NB4 (cell line): ENCODE measurements around the gene DPP7.

ENCODE experiments used
- DNase-seq: peaks from one replicate; pipeline ENCODE4 v3.0.0; 2010; ENCODE audit warnings: low read depth
- H3K4me3 ChIP-seq: one replicate; pipeline ENCODE4 v1.5.1; 2011; ENCODE audit warnings: mild to moderate bottlenecking, low read depth, low read length, moderate library complexity
- MYC ChIP-seq: IDR thresholded peaks from 2 replicates; pipeline ENCODE4 v1.6.1; 2011; ENCODE audit warnings: low read depth, low read length
- POLR2A ChIP-seq: IDR thresholded peaks from 2 replicates; pipeline ENCODE4 v1.6.1; 2011; ENCODE audit warnings: mild to moderate bottlenecking; ENCODE audit not compliant: insufficient read length; ENCODE audit errors: extremely low read depth
- TF ChIP-seq, protein P1 (sequence below): IDR thresholded peaks from 2 replicates; pipeline ENCODE4 v1.6.1; 2011; ENCODE audit warnings: low read depth, low read length
- TF ChIP-seq, protein P2 (sequence below): IDR thresholded peaks from one replicate; pipeline ENCODE4 v1.5.1; 2012; ENCODE audit warnings: low read depth, low read length

Gene DPP7

DNA sequence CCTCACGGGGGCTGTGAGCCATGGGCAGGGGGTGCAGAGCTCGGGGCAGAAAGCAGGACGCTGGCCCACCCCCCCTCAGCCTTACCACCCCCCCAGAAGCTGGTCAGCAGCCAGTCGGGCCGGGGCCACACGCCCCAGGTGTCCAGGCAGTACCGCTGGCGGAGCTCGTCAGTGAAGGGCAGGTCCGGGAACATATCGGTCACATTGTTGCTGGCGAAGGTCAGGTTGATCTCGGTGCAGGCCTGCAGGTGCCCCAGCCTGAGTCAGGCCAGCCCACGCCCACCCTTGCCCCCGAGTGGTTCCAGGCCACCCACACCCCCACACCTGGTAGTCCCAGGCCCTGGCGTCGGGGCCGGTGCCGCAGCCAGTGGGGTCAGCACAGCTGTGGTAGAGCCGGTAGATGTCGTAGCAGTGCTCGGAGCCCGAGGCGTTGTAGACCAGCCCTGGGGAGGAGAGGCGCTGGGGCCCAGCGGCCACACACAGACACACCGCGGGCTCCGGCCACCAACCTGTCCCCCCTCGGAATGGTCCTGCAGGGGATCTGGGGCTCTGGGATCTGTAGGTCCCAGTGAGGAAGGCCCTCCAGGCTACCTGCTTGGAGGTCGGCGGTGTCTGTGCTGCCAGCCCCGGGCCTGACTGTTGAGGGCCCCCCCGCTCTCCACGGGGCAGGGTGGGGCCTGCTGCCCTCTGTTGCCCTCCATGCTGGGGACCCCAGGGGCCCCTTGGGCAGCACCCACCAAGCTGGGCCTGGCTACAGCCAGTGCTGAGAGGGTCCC lies 2.6 kb downstream of the DPP7 start:
- no peak overlapping the region for H3K4me3 ChIP-seq
- TF ChIP-seq MYC: no peak
- TF ChIP-seq, protein P1, sequence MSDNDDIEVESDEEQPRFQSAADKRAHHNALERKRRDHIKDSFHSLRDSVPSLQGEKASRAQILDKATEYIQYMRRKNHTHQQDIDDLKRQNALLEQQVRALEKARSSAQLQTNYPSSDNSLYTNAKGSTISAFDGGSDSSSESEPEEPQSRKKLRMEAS: no peak
- TF ChIP-seq, protein P2, sequence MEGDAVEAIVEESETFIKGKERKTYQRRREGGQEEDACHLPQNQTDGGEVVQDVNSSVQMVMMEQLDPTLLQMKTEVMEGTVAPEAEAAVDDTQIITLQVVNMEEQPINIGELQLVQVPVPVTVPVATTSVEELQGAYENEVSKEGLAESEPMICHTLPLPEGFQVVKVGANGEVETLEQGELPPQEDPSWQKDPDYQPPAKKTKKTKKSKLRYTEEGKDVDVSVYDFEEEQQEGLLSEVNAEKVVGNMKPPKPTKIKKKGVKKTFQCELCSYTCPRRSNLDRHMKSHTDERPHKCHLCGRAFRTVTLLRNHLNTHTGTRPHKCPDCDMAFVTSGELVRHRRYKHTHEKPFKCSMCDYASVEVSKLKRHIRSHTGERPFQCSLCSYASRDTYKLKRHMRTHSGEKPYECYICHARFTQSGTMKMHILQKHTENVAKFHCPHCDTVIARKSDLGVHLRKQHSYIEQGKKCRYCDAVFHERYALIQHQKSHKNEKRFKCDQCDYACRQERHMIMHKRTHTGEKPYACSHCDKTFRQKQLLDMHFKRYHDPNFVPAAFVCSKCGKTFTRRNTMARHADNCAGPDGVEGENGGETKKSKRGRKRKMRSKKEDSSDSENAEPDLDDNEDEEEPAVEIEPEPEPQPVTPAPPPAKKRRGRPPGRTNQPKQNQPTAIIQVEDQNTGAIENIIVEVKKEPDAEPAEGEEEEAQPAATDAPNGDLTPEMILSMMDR: no peak
- no peak for TF ChIP-seq POLR2A
- DNase-seq: no peak

DNA sequence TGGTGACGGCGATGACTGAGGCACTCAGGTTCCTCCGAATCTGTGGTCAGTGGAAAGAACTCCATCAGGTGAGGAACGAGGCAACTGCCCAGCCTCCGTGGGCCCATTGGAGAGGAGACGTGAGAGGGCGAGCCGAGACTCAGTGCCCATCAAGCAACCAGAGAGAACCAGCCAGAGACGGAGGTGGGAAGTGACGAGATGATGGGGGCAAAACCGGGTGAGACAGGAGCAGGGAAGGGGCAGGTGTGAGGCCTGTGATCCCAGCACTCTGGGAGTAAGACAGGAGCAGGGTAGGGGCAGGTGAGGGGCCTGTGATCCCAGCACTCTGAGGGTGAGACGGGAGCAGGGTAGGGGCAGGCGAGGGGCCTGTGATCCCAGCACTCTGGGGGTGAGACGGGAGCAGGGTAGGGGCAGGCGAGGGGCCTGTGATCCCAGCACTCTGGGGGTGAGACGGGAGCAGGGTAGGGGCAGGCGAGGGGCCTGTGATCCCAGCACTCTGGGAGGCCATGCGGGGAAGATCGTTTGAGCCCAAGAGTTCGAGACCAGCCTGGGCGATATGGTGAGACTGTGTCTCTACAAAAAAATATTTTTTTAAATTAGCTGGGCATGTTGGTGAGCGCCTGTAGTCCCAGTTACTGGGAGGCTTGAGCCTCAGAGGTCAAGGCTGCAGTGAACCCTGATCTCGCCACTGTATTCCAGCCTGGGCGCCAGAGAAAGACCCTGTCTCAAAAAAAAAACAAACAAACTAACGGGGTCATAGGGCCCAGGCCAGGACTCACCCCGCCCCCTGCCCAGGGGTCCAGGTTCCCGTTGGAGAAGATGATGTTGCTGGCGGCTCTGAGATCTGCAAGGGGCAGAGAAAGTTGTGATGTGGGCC lies 3.4 kb downstream of the DPP7 start:
- H3K4me3 ChIP-seq: no peak overlapping the region
- no peak for DNase-seq
- TF ChIP-seq, protein P2: no peak
- TF ChIP-seq, protein P1: no peak
- TF ChIP-seq MYC (no peak), POLR2A (no peak)

DNA sequence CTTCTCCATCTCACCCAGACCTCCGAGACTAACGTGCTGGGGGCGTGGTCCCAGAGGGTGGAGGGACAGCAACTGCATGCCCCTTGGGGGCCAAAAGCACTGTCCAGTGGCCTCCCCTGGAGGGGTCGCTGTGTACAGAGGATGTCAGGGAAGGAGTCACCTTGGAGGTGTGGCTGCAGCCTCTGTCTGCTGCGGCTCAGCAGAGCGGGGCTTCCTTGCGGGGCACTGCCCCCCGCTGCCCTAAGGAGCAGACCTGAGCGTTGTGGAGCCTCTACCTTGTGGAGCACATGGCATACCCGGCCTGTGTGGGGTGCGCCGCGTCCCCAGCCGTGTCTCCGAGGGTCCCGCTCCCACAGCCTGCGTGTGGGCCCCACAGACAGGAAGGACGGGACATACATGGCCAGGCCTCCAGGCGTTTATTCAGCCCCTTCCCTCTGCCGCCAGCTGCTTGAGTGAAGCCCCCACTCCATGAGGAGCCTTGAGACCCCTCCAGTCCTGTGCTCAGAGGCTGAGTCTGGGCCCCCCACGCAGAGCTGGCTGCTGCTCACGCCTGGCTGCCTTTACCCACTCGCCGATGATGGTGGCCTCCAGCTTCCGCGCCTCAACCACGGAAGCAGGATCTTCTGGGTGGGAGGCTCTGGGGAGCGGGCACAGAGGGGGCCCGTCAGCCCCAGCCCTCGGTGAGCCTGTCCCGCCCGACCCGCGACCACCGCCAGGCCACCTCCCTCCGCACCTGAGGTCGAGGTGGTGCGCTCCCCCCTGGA lies 4.2 kb downstream of the DPP7 start:
- no peak for DNase-seq
- TF ChIP-seq, protein P1: no peak
- TF ChIP-seq, protein P2: no peak
- no peak for TF ChIP-seq MYC
- no peak for TF ChIP-seq POLR2A
- no peak overlapping the region for H3K4me3 ChIP-seq

DNA sequence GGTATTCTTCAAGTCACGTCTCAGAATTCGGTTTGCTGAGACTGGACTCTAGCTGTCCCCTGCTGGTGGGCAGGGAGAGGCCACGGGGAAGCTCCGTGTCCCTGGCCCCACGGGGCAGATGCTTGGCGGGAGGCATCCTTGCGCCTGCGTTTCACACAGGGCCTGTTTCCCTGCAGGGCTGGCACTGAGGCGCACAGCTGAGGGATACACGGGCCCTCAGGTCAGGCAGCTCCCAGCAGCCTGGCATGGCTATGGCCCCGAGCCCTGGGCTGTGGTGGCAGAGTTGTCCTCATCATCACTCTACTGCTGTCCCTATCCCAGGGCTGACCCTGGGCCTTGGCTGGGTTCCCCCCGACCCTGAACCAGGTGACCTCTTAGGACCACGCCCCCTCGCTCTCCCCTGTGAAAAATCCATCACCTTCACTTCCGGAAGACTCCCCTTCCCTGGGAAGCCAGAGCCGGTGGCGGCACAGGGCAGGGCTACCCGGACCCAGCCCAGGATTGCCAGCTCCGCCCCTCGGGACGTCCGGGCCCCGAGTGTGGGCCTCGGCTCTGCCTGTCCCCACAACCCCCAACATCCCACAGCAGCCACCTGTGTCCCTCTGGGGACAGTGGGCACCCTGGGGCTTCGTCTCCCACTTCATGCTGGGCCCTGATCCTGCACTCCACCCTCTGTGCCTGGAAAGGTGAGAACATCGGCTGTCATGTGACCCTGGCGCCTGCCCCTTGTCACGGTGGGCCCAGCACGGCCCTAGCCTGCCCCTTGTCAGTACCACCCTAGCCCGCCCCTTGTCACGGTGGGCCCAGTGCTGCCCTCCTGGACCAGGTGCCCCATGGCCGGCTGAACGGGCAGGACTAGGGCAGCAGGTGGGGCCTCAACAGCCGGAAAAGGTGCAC lies 5.0 kb downstream of the DPP7 start:
- H3K4me3 ChIP-seq: no peak overlapping the region
- TF ChIP-seq, protein P2: no peak
- TF ChIP-seq MYC (no peak), POLR2A (no peak)
- TF ChIP-seq, protein P1: no peak
- DNase-seq: no peak

DNA sequence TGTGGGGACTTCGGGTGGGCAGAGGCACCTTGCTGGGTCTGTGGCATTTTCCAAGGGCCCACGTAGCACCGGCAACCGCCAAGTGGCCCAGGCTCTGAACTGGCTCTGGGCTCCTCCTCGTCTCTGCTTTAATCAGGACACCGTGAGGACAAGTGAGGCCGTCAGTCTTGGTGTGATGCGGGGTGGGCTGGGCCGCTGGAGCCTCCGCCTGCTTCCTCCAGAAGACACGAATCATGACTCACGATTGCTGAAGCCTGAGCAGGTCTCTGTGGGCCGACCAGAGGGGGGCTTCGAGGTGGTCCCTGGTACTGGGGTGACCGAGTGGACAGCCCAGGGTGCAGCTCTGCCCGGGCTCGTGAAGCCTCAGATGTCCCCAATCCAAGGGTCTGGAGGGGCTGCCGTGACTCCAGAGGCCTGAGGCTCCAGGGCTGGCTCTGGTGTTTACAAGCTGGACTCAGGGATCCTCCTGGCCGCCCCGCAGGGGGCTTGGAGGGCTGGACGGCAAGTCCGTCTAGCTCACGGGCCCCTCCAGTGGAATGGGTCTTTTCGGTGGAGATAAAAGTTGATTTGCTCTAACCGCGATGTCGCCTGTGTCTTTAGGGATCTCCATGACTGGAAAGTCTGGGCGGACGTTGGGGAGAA lies 5.8 kb downstream of the DPP7 start:
- no peak overlapping the region for H3K4me3 ChIP-seq
- DNase-seq: no peak
- TF ChIP-seq, protein P2: no peak
- peak; percentile 15 for TF ChIP-seq POLR2A
